Peyer's patch (tissue), 4 donors: ENCODE measurements around the gene EID2.

Experiments used
- CTCF ChIP-seq, 6 experiments: fragments of 450-650 bp in 4 of 6; fragments of 200-600 bp in 2 of 6; sonication (generic) in 1 of 6; IDR thresholded peaks; one replicate each; pipeline ENCODE4 v1.5.1; 2017 to 2019; ENCODE audit warnings: antibody characterized with exemption in 6 of 6, mild to moderate bottlenecking in 3 of 6, moderate library complexity in 1 of 6
- POLR2A ChIP-seq, 2 donors: fragments of 450-650 bp; IDR thresholded peaks; one replicate each; pipeline ENCODE4 v1.5.1; 2017; ENCODE audit warnings: antibody characterized with exemption in 2 of 2, mild to moderate bottlenecking in 2 of 2, moderate library complexity in 2 of 2

GRCh38 chr19:39497701-39497995, 42.3 kb downstream of the EID2 start:
- TF ChIP-seq CTCF (IDR thresholded peaks at IDR 0.05) (no peak), POLR2A (IDR thresholded peaks at IDR 0.05) (no peak)
